NCI-H2081 treated with DMSO at 0.1 percent for 48 hours (cell line): ENCODE measurements around the gene CTNND2.
"Not testable (repeated sequence)": the region's sequence is repeated elsewhere in the genome, so short reads cannot be mapped to it uniquely, and the experiment has no call there.

Source experiments
- DNase-seq: peaks from one replicate; lab custom pipeline; 2025; lab: John Stamatoyannopoulos, UW

CTNND2 gene

GRCh38 chr5:11030671-11031070 is 873.6 kb downstream of the CTNND2 start:
- DNase-seq = no peak

GRCh38 chr5:11027660-11028059 is 876.6 kb downstream of the CTNND2 start:
- no peak for DNase-seq

GRCh38 chr5:11026543-11026942 is 877.7 kb downstream of the CTNND2 start:
- no peak for DNase-seq

- DNase-seq = no peak
Measured at GRCh38 chr5:11023945-11024344, 880.3 kb downstream of the CTNND2 start.

GRCh38 chr5:11013793-11014192 is 890.5 kb downstream of the CTNND2 start:
- DNase-seq = no peak

GRCh38 chr5:11012295-11012694 is 892.0 kb downstream of the CTNND2 start:
- DNase-seq = no peak

- no peak for DNase-seq
Measured at GRCh38 chr5:11010429-11011210, 893.6 kb downstream of the CTNND2 start.

- no peak for DNase-seq
Measured at GRCh38 chr5:11009576-11009975, 894.7 kb downstream of the CTNND2 start.

- DNase-seq = no peak
Measured at GRCh38 chr5:11007269-11007870, 896.9 kb downstream of the CTNND2 start.

- not testable (repeated sequence) for DNase-seq
Measured at GRCh38 chr5:11004523-11004922, 899.7 kb downstream of the CTNND2 start.

- no peak for DNase-seq
Measured at GRCh38 chr5:11000515-11001353, 903.5 kb downstream of the CTNND2 start.

- DNase-seq = no peak
Measured at GRCh38 chr5:10999714-11000113, 904.5 kb downstream of the CTNND2 start.

- no peak for DNase-seq
Measured at GRCh38 chr5:10995891-10996290, 908.4 kb downstream of the CTNND2 start.

GRCh38 chr5:10994091-10994986 is 909.9 kb downstream of the CTNND2 start:
- no peak for DNase-seq

- no peak for DNase-seq
Measured at GRCh38 chr5:10990634-10991033, 913.6 kb downstream of the CTNND2 start.

GRCh38 chr5:10989577-10990263 is 914.5 kb downstream of the CTNND2 start:
- DNase-seq = no peak

- no peak for DNase-seq
Measured at GRCh38 chr5:10988622-10989021, 915.6 kb downstream of the CTNND2 start.

- DNase-seq = no peak
Measured at GRCh38 chr5:10987925-10988504, 916.2 kb downstream of the CTNND2 start.

- DNase-seq = no peak
Measured at GRCh38 chr5:10987276-10987924, 916.8 kb downstream of the CTNND2 start.

GRCh38 chr5:10985721-10986110 is 918.5 kb downstream of the CTNND2 start:
- no peak for DNase-seq
